IMR-90 (cell line): Measurements from ENCODE around the gene PTCH1.

ENCODE experiments used
- CEBPB ChIP-seq: IDR thresholded peaks from 2 replicates; pipeline ENCODE4 v1.6.1; 2012; ENCODE audit warnings: low read depth, low read length, improper control_type of control experiment
- MAZ ChIP-seq: IDR thresholded peaks from 2 replicates; pipeline ENCODE4 v1.6.1; 2012; ENCODE audit warnings: low read depth, mild to moderate bottlenecking, low read length, improper control_type of control experiment, moderate library complexity, borderline replicate concordance
- POLR2A ChIP-seq: IDR thresholded peaks from 2 replicates; pipeline ENCODE4 v1.6.1; 2012; ENCODE audit warnings: mild to moderate bottlenecking, low read depth, low read length
- RAD21 ChIP-seq: IDR thresholded peaks from 2 replicates; pipeline ENCODE4 v1.6.1; 2012; ENCODE audit warnings: low read length, improper control_type of control experiment
- RCOR1 ChIP-seq: IDR thresholded peaks from 2 replicates; pipeline ENCODE4 v1.6.1; 2012; ENCODE audit warnings: mild to moderate bottlenecking, low read length, improper control_type of control experiment; ENCODE audit not compliant: insufficient replicate concordance
- SMC3 ChIP-seq: fragments of 150-350 bp; IDR thresholded peaks from 2 replicates; pipeline ENCODE4 v1.6.1; 2016; ENCODE audit warnings: low read depth, mild to moderate bottlenecking, antibody characterized with exemption, low read length, moderate library complexity
- TF ChIP-seq, protein P1 (sequence below): conservative IDR thresholded peaks from 2 replicates; pipeline ENCODE4 v1.5.1; 2012; ENCODE audit warnings: mild to moderate bottlenecking, low read depth, low read length, improper control_type of control experiment

DNA sequence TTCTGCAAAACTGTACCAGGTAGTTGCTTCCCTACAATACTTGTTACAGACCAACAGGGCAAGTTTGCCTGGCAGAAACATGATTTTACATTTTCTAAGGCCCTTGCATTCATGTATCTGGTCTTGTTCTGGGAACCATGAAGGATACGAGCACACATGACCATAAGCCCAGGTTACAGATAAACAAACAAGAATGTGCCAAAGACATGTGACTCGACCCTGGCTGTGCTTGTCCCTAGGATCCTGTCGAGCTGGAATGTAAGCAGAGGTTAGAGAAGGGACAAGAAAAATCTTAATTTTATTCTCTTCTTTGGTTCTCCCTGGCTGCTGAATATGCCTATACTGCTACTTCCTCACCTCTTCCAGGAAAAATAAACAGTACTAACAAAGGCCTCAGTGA is 32.5 kb downstream of the PTCH1 start:
- TF ChIP-seq, protein P1, sequence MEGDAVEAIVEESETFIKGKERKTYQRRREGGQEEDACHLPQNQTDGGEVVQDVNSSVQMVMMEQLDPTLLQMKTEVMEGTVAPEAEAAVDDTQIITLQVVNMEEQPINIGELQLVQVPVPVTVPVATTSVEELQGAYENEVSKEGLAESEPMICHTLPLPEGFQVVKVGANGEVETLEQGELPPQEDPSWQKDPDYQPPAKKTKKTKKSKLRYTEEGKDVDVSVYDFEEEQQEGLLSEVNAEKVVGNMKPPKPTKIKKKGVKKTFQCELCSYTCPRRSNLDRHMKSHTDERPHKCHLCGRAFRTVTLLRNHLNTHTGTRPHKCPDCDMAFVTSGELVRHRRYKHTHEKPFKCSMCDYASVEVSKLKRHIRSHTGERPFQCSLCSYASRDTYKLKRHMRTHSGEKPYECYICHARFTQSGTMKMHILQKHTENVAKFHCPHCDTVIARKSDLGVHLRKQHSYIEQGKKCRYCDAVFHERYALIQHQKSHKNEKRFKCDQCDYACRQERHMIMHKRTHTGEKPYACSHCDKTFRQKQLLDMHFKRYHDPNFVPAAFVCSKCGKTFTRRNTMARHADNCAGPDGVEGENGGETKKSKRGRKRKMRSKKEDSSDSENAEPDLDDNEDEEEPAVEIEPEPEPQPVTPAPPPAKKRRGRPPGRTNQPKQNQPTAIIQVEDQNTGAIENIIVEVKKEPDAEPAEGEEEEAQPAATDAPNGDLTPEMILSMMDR, result no peak
- TF ChIP-seq POLR2A, result no peak
- no peak for TF ChIP-seq RCOR1
- no peak for TF ChIP-seq SMC3
- TF ChIP-seq RAD21, result no peak
- no peak for TF ChIP-seq CEBPB
- no peak for TF ChIP-seq MAZ
